HepG2 (cell line): ENCODE data around the gene SETD1B. TPM values are rescaled to one million over a fixed set of nuclear protein-coding genes. Genes with fewer than 3 reads are reported as not detected.

ENCODE experiments used
- ATM ChIP-seq: fragments of 450-650 bp; IDR thresholded peaks from 2 replicates; pipeline ENCODE4 v1.7.1; 2017; ENCODE audit warnings: mild to moderate bottlenecking, borderline replicate concordance
- CHD2 ChIP-seq: IDR thresholded peaks from 2 replicates; pipeline ENCODE4 v1.6.1; 2011; ENCODE audit warnings: low read depth, low read length, improper control_type of control experiment
- FLYWCH1 ChIP-seq: sonication (generic); formaldehyde crosslinking; IDR thresholded peaks from 2 replicates; pipeline ENCODE4 v1.8.1; 2023; ENCODE audit warnings: mild to moderate bottlenecking, missing genetic modification reagents
- JUNB ChIP-seq: sonication (generic); formaldehyde crosslinking; IDR thresholded peaks from 2 replicates; pipeline ENCODE4 v1.8.0; 2022; ENCODE audit warnings: missing genetic modification reagents, mild to moderate bottlenecking, borderline replicate concordance
- MXD3 ChIP-seq: IDR thresholded peaks from 2 replicates; pipeline ENCODE4 v1.6.1; 2016; ENCODE audit warnings: mild to moderate bottlenecking, missing biosample characterization, missing genetic modification reagents
- NFE2L2 ChIP-seq: fragments of 150-350 bp; IDR thresholded peaks from 2 replicates; pipeline ENCODE4 v1.6.1; 2014; ENCODE audit warnings: low read length
- SALL1 ChIP-seq: sonication (generic); formaldehyde crosslinking; IDR thresholded peaks from 2 replicates; pipeline ENCODE4 v1.8.0; 2022; ENCODE audit warnings: mild to moderate bottlenecking, missing genetic modification reagents
- SIX4 ChIP-seq: sonication (generic); formaldehyde crosslinking; IDR thresholded peaks from 2 replicates; pipeline ENCODE4 v1.4.0; 2020; ENCODE audit warnings: missing genetic modification reagents
- USF2 ChIP-seq, 2 experiments: sonication (generic) in 1 of 2; formaldehyde crosslinking in 1 of 2; IDR thresholded peaks; 2 replicates each; pipeline versions ENCODE4 v1.5.1 to v1.6.1; 2011 to 2020; ENCODE audit warnings: borderline replicate concordance in 1 of 2, low read depth in 1 of 2, low read length in 1 of 2, mild to moderate bottlenecking in 1 of 2, missing genetic modification reagents in 1 of 2, moderate library complexity in 1 of 2
- ZBTB20 ChIP-seq: sonication (generic); formaldehyde crosslinking; IDR thresholded peaks from 2 replicates; pipeline ENCODE4 v1.8.1; 2023; ENCODE audit warnings: missing genetic modification reagents, low read depth, mild to moderate bottlenecking, borderline replicate concordance
- ZNF329 ChIP-seq: sonication (generic); formaldehyde crosslinking; IDR thresholded peaks from 2 replicates; pipeline ENCODE4 v1.9.0; 2021; ENCODE audit warnings: low read depth, mild to moderate bottlenecking, missing genetic modification reagents
- ZNF737 ChIP-seq: sonication (generic); formaldehyde crosslinking; IDR thresholded peaks from 2 replicates; pipeline ENCODE4 v1.5.0; 2020; ENCODE audit warnings: missing genetic modification reagents, mild to moderate bottlenecking, borderline replicate concordance
- polyA plus RNA-seq, 8 experiments: library from polyadenylated mRNA; depleted of rRNA in 3 of 8; stranded (reverse) in 7 of 8; unstranded in 1 of 8; fragments of >200 nt; fragmentation: Illumina TruSeq in 4 of 8; extraction: Trizol in 4 of 8; gene quantifications; 2 replicates each; pipeline versions ENCODE4 v1.2.1 to v1.2.3, GENCODE V29; 2011 to 2016; ENCODE audit warnings: low read depth in 4 of 8, missing spikeins in 1 of 8, mixed read lengths in 1 of 8; ENCODE audit not compliant: insufficient read depth in 1 of 8
- total RNA-seq, 5 experiments: library from RNA; depleted of rRNA; stranded (reverse); fragments of >200 nt; fragmentation: Illumina TruSeq; extraction: Trizol; gene quantifications; 2 replicates each; pipeline ENCODE4 v1.2.3, GENCODE V29; 2016; ENCODE audit warnings: low read depth in 1 of 5
- TF ChIP-seq, protein P1 (sequence below): sonication (generic); formaldehyde crosslinking; IDR thresholded peaks from 2 replicates; pipeline ENCODE4 v1.9.0; 2021; ENCODE audit warnings: missing genetic modification reagents, borderline replicate concordance
- TF ChIP-seq, protein P2 (sequence below): sonication (generic); formaldehyde crosslinking; IDR thresholded peaks from 2 replicates; pipeline ENCODE4 v1.5.1; 2020; ENCODE audit warnings: missing genetic modification reagents, mild to moderate bottlenecking, borderline replicate concordance
- TF ChIP-seq, protein P3 (sequence below): sonication (generic); formaldehyde crosslinking; IDR thresholded peaks from 2 replicates; pipeline ENCODE4 v1.5.1; 2020; ENCODE audit warnings: mild to moderate bottlenecking, missing genetic modification reagents, moderate library complexity

SETD1B gene
- total and polyA plus RNA-seq, 2 of the 13 experiments (the other 11 are each of a cell fraction or from before 2014, with no cell fraction given) = 1.1 to 1.4 TPM

- TF ChIP-seq ZBTB20 (CRISPR knock-in tag) (no peak; the same call in 1 of the 2 replicates), FLYWCH1 (no peak), ZNF329 (CRISPR knock-in tag) (no peak; the same call in 1 of the 2 replicates), SALL1 (no peak; the same call in 1 of the 2 replicates), ATM (no peak), CHD2 (no peak), USF2 (IDR thresholded peaks at IDR 0.05; ENCODE audit: low read depth, low read length) (no peak), USF2 (CRISPR knock-in tag; IDR thresholded peaks at IDR 0.05; ENCODE audit: borderline replicate concordance) (no peak), ZNF737 (CRISPR knock-in tag) (no peak), SIX4 (CRISPR knock-in tag) (no peak), NFE2L2 (no peak), JUNB (CRISPR knock-in tag) (no peak), MXD3 (CRISPR knock-in tag) (no peak)
- TF ChIP-seq, protein P1, sequence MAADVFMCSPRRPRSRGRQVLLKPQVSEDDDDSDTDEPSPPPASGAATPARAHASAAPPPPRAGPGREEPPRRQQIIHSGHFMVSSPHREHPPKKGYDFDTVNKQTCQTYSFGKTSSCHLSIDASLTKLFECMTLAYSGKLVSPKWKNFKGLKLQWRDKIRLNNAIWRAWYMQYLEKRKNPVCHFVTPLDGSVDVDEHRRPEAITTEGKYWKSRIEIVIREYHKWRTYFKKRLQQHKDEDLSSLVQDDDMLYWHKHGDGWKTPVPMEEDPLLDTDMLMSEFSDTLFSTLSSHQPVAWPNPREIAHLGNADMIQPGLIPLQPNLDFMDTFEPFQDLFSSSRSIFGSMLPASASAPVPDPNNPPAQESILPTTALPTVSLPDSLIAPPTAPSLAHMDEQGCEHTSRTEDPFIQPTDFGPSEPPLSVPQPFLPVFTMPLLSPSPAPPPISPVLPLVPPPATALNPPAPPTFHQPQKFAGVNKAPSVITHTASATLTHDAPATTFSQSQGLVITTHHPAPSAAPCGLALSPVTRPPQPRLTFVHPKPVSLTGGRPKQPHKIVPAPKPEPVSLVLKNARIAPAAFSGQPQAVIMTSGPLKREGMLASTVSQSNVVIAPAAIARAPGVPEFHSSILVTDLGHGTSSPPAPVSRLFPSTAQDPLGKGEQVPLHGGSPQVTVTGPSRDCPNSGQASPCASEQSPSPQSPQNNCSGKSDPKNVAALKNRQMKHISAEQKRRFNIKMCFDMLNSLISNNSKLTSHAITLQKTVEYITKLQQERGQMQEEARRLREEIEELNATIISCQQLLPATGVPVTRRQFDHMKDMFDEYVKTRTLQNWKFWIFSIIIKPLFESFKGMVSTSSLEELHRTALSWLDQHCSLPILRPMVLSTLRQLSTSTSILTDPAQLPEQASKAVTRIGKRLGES (CRISPR knock-in tag) = 0 out of 2 replicates have a peak, but pooled peaks have one; percentile 17
- TF ChIP-seq, protein P2, sequence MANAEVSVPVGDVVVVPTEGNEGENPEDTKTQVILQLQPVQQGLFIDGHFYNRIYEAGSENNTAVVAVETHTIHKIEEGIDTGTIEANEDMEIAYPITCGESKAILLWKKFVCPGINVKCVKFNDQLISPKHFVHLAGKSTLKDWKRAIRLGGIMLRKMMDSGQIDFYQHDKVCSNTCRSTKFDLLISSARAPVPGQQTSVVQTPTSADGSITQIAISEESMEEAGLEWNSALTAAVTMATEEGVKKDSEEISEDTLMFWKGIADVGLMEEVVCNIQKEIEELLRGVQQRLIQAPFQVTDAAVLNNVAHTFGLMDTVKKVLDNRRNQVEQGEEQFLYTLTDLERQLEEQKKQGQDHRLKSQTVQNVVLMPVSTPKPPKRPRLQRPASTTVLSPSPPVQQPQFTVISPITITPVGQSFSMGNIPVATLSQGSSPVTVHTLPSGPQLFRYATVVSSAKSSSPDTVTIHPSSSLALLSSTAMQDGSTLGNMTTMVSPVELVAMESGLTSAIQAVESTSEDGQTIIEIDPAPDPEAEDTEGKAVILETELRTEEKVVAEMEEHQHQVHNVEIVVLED = 0 out of 2 replicates have a peak, but pooled peaks have one; percentile 23
- TF ChIP-seq, protein P3, sequence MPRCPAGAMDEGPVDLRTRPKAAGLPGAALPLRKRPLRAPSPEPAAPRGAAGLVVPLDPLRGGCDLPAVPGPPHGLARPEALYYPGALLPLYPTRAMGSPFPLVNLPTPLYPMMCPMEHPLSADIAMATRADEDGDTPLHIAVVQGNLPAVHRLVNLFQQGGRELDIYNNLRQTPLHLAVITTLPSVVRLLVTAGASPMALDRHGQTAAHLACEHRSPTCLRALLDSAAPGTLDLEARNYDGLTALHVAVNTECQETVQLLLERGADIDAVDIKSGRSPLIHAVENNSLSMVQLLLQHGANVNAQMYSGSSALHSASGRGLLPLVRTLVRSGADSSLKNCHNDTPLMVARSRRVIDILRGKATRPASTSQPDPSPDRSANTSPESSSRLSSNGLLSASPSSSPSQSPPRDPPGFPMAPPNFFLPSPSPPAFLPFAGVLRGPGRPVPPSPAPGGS (CRISPR knock-in tag) = peak; percentile 12; the same call in 1 of the 2 replicates
These were observed 3.7 kb upstream of the SETD1B start (continued) for GRCh38 chr12:121799842-121800693.
